ENCODE results near the gene RRAGA.
"Not testable (repeated sequence)": the region's sequence is repeated elsewhere in the genome, so short reads cannot be mapped to it uniquely, and the experiment has no call there.

RRAGA gene

GRCh38 chr9:19048966-19049916, at the start of gene RRAGA:
Gene RRAGA, plus strand, starts transcription at chr9:19049427. Its CDS starts 233 bp downstream, at chr9:19049660.
- peak; percentile 96 for DNase-seq (ENCODE audit: low spot score)

- DNase-seq (ENCODE audit: low spot score), result no peak
Observed at GRCh38 chr9:19000133-19000532, 49.1 kb upstream of the RRAGA start.

DNA sequence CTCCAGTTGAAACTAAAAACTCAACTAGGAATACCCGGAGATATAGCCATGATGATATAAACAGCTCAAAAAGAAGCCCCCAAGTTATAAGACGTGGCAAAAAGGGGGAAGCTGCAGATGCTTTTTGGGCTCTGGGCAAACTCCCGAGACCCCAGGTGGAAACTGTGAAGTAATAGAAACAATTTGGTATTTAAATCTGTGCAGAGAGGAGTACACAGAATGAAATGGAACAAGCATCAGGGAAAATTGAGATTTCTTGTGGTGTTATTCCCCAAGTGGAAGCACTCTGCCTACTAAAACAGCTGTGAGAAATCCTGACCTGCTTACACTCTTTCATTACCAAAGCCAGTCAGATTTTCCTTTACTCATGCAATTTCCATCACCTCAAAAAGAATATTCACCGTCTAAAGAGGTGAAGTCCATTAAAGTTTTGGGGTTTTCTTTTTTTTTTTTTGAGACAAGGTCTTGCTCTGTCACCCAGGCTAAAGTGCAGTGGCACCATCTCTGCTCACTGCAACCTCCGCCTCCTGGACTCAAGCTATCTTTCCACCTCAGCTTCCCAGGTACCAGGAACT, 39.7 kb upstream of the RRAGA start:
- no peak for DNase-seq (ENCODE audit: low spot score)

DNA sequence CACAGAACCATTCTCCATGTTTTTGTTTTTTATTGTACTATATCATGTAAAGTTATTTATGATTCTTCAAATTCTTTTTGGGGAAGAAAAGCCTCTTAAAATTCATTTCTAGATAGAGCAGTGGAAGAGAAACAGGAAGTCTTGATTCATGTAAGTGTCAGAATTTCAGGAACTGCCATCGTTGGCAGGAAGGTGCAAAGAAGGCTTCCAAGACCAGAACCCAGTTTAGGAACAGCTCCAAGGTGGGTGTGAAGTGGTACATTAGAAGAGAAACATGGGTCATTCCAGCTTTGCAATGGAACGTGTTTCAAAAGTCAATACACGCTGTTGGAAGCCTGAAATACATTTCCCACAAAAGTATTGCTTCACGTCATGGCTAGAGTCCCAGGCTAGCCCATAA, 31.0 kb upstream of the RRAGA start:
- DNase-seq (ENCODE audit: low spot score), result no peak

DNA sequence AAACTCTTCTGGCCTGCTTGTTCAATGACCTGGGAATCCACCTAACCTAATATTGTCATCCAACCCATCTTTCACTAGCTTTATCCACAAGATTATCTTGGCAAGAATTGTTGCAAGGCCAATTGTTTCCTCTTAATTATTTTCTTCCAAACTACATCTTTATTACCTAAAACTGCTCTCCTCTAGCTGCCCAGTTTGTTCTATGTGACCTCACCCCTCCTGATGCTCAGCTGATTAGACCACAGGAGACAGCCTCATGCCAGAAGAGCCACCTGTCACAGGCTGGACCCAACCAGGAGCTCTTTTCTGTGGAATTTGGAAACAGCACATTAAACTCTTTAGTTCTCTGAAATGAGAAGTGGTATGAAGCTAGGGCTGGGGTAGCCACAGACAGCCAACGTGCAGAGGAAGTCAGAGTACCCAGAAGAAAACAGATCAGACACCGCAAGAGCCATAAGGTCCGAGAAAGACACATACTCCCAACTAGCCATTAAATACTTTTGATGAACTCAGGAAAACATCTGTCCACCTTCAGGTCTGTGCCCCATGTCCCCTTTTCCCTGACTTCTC, 28.3 kb upstream of the RRAGA start:
- no peak for DNase-seq (ENCODE audit: low spot score)

DNA sequence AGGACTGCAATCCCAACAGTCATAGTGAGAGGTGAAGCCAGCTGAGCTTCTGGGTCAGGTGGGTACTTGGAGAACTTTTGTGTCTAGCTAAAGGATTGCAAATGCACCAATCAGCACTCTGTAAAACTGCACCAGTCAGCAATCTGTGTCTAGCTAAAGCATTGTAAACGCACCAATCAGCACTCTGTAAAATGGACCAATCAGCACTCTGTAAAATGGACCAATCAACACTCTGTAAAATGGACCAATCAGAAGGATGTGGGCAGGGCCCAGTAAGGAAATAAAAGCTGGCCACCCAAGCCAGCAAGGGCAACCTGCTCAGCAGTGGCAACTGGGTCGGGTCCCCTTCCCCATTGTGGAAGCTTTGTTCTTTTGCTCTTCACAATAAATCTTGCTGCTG, 27.6 kb upstream of the RRAGA start:
- DNase-seq (ENCODE audit: low spot score), result not testable (repeated sequence)

- no peak for DNase-seq (ENCODE audit: low spot score)
Observed at GRCh38 chr9:19022206-19022605, 27.0 kb upstream of the RRAGA start.

GRCh38 chr9:19023078-19023477, 26.1 kb upstream of the RRAGA start:
- DNase-seq (ENCODE audit: low spot score), result no peak

DNA sequence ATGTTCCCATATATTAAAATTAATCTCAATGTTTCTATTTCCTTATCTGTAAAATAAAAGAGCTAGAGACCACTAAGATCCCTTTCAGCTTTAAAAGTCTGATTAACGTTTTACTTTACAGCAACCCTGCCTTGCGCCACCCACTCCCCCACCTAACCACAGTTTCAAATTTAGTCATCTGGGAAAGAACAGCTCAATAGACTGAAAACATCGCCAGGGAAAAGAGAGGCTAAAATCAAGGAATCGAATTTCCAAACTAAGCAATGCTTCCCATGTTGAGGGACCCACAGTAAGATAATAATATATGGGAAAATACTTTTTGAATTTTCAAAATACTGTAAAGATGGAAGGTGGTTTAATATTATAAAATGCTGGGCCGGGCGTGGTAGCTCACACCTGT, 22.9 kb upstream of the RRAGA start:
- DNase-seq (ENCODE audit: low spot score), result no peak

- no peak for DNase-seq (ENCODE audit: low spot score)
Observed at GRCh38 chr9:19027825-19028224, 21.4 kb upstream of the RRAGA start.

DNA sequence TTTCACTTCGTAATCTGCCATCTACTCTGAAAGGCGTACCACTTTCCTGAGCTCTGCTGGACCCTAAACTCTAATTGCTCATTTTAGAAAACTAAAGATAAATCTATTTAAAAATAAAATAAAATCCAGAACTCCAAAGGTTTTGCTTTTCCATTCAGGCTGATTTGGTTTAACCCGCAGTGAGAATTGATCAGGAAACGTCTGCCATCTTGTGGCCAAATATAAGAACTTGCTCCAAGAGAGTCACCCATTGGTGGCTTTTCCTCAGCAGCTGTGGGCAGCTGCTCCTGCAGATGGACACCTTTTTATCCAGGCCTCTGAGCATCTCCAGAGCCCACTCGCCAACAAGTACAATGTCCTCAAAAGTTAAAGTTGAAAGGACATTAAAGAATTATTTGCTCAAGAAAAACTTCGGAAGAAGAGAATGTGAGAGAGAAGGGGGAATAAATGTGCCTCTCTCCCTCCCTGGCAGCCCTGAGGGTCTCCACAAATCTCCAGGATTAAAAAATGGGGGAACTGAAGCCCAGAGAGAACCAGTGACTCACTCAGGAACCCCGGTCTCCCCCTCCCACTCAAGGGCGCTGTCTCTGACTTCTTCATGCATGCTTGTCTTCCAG, 20.3 kb upstream of the RRAGA start:
- DNase-seq (ENCODE audit: low spot score), result peak; percentile 77

DNA sequence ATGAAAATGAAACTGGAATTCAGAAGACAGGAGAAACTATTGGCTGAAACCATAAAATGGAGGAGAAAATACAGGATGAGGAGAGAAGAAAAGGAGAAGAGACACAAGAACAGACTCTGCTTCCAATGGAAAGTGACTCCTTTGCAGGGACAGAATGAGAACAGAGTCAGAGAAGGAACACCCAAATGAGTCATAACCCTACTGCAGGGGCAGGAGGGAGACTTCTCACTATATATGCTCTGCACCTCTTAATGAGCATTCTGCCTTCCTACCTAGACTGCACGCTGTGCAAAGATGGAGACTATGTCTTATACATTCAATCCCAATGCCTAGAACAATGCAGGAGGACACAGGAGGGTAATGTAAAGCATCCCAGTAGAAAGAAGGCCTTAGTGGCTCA, 18.3 kb upstream of the RRAGA start:
- DNase-seq (ENCODE audit: low spot score), result no peak

DNA sequence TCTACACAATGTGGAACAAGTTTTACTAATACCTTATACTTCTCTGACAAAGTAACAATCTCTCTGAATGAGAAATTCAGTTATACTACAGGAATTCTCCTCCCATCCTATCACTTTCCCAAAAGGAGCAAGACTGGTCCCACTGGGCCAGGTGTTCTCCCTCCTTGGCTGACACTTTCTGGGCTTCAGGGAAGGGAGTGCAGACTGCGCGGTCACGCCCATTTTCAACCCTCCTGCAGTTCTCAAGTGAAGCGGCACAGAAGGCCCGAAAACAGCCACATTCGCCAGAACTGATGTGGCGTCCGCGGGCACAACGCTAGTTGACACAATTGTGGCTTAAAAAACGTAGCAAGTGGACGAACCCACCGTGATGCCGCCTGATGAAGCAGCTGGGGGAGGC, 16.8 kb upstream of the RRAGA start:
- no peak for DNase-seq (ENCODE audit: low spot score)

GRCh38 chr9:19033015-19033414, 16.2 kb upstream of the RRAGA start, which contains the start of gene SAXO1:
Gene SAXO1, minus strand, starts transcription at chr9:19033209. Its CDS starts 301 bp downstream, at chr9:19032908.
- no peak for DNase-seq (ENCODE audit: low spot score)

DNA sequence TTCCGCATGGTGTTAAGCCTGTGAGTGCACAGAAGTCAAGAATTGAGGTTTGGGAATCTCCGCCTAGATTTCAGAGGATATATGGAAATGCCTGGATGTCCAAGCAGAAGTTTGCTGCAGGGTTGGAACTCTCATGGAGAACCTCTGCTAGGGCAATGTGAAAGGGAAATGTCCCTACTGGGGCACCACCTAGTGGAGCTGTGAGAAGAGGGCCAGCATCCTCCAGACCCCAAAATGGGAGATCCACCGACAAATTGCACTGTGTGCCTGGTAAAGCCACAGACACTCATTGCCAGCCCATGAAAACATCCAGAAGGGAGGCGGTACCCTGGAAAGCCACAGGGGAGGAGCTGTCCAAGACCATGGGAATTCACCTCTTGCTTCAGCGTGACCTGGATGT, 12.6 kb upstream of the RRAGA start:
- DNase-seq (ENCODE audit: low spot score), result no peak

- DNase-seq (ENCODE audit: low spot score), result peak; percentile 56
Observed at GRCh38 chr9:19049917-19050636, 850 bp downstream of the RRAGA start.

GRCh38 chr9:19050637-19051591, 1.7 kb downstream of the RRAGA start:
- DNase-seq (ENCODE audit: low spot score), result peak; percentile 23

GRCh38 chr9:19057033-19057432, 7.8 kb downstream of the RRAGA start:
- DNase-seq (ENCODE audit: low spot score), result no peak

DNA sequence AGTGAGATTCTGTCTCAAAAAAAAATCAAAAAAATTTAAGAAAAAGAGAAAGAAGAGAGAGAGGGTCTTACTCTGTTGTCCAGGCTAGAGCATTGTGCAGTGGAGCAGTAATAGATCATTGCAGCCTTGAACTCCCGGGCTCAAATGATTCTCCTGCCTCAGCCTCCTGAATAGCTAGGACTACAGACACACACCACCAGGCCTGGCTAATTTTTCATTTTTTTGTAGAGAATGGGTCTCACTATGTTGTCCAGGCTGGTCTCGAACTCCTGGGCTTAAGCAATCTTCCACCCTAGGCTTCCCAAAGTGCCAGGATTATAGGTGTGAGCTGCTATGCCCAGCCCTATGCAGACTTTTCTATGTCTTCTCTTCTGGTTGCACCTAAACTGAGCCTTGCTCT, 25.0 kb downstream of the RRAGA start:
- no peak for DNase-seq (ENCODE audit: low spot score)

DNA sequence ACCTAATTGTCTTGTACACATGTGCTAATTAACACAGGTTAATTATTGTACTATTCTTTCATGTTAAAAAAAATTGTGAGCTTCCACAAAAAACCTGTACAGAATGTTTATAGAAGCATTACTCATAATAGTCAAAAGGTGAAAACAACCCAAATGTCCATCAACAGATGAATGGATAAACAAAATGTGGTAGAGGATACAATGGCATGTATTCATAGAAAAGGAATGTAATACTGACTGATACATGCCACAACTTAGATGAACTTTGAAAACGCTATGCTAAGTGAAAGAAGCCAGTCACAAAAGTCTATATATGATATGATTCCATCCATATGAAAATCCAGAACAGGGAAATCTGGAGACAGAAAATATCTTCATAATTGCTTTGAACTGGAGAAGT, 25.6 kb downstream of the RRAGA start:
- no peak for DNase-seq (ENCODE audit: low spot score)

DNA sequence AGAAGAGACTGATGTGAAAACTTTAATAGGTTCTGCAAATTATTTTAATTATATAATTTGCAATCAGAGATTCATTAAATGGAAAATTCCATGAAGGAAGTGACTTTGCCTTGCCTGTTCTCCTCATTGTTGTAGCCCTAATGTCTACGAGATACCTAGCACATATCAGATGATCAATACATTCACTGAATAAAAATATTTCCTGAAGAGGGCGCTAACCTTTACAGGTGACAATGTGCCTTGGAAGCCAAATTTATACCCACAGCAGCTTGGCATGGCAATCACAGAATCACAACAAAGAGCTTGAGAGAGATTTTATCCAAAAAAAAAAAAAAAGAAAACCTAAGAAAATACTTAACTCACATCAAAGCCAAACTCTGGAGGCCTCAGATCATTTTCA, 36.1 kb downstream of the RRAGA start:
- DNase-seq (ENCODE audit: low spot score), result no peak
